ENCODE data around the gene CNOT2. TPM values are rescaled to one million over a fixed set of nuclear protein-coding genes. Genes with fewer than 3 reads are reported as not detected.

Gene CNOT2
- total RNA-seq, 2 donors from 2014 or later: 94.8 to 111 TPM

- Histone ChIP-seq H3K4me3 (no peak overlapping the region), H3K36me3 (peaks cover 2% of the 10 kb centered on the region), H3K4me1 (ENCODE audit: control insufficient read depth in 1 of 2, low read depth in 2 of 2) (no peaks in the 10 kb centered on the region), H3K27ac (no peak overlapping the region), H3K9me3 (no peaks in the 10 kb centered on the region), H3K27me3 (replicated peaks; ENCODE audit: insufficient read depth) (no peaks in the 10 kb centered on the region)
- TF ChIP-seq, protein P1, sequence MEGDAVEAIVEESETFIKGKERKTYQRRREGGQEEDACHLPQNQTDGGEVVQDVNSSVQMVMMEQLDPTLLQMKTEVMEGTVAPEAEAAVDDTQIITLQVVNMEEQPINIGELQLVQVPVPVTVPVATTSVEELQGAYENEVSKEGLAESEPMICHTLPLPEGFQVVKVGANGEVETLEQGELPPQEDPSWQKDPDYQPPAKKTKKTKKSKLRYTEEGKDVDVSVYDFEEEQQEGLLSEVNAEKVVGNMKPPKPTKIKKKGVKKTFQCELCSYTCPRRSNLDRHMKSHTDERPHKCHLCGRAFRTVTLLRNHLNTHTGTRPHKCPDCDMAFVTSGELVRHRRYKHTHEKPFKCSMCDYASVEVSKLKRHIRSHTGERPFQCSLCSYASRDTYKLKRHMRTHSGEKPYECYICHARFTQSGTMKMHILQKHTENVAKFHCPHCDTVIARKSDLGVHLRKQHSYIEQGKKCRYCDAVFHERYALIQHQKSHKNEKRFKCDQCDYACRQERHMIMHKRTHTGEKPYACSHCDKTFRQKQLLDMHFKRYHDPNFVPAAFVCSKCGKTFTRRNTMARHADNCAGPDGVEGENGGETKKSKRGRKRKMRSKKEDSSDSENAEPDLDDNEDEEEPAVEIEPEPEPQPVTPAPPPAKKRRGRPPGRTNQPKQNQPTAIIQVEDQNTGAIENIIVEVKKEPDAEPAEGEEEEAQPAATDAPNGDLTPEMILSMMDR (IDR thresholded peaks at IDR 0.05): no peak
- no peak for DNase-seq (ENCODE audit: low spot score)
- no peak for ATAC-seq (ENCODE audit: insufficient number of reproducible peaks, low FRiP score, low read depth)
Observed at GRCh38 chr12:70402597-70402996, 159.4 kb downstream of the CNOT2 start.

DNA sequence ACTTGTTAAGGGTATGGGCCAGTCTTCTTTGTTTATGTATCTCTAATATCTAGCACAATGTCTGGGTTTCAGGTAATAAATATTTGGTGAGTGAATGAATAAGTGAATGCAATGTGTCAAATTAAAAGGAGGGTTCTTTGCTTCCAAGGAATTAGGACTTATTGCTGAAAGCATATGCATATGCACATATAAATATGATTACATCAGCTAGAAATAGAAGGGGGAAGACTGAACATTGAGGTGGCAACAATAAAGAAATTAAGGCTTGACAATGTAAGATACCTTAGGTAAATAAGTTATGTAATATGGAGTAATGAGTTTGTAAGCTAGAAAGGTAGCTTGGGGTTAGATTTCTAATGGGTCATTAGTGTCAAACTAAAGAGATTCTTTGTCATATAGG, 160.6 kb downstream of the CNOT2 start:
- Histone ChIP-seq H3K4me1 (ENCODE audit: control insufficient read depth in 1 of 2, low read depth in 2 of 2) (no peaks in the 10 kb centered on the region), H3K9me3 (no peaks in the 10 kb centered on the region), H3K36me3 (peaks cover 2% of the 10 kb centered on the region), H3K27ac (no peak overlapping the region), H3K4me3 (no peak overlapping the region), H3K27me3 (replicated peaks; ENCODE audit: insufficient read depth) (no peaks in the 10 kb centered on the region)
- TF ChIP-seq, protein P1 (IDR thresholded peaks at IDR 0.05): no peak
- ATAC-seq (ENCODE audit: insufficient number of reproducible peaks, low FRiP score, low read depth) (no peak), DNase-seq (ENCODE audit: low spot score) (no peak)

Other genes starting within 250 kb of the CNOT2 start
- gene KCNMB4, start 122.9 kb downstream of the CNOT2 start, total RNA-seq: 1 to 10 TPM; 1.6 to 1.9 TPM

Measured in thoracic aorta (tissue), 2 donors.